HG02642 (cell line): ENCODE results near the gene CCDC172.

Experiments used
- ATAC-seq: cut with Tn5 transposase; IDR thresholded peaks from one replicate; pipeline ENCODE4 v1.9.1; 2021; ENCODE audit warnings: mild to moderate bottlenecking; ENCODE audit not compliant: unreplicated experiment, poor library complexity

The CCDC172 gene

DNA sequence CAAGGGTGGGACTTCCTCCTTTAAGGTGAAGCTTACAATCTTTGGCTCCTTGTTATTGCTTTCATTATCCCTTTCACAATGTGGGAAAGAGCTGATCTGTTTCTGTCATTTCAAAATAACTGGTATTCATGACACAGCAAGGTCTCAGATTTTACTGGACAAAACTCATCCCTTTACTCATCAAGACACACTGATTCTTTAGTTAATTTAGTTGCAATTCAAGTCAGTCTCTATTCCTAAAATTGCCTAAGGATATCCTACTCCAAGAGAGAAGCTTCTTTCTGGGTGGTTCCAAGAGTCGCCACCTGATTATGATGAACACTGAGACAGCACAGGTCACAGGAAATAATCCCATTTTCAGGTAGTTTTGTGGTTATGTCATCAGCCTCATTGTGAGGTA lies 97.6 kb downstream of the CCDC172 start:
- ATAC-seq: no peak

GRCh38 chr10:116427671-116428070 lies 103.4 kb downstream of the CCDC172 start, which contains the start of gene PNLIPRP3:
Gene PNLIPRP3 (plus strand): TSS chr10:116427847. CDS start chr10:116428013, 166 bp downstream.
- ATAC-seq: no peak

DNA sequence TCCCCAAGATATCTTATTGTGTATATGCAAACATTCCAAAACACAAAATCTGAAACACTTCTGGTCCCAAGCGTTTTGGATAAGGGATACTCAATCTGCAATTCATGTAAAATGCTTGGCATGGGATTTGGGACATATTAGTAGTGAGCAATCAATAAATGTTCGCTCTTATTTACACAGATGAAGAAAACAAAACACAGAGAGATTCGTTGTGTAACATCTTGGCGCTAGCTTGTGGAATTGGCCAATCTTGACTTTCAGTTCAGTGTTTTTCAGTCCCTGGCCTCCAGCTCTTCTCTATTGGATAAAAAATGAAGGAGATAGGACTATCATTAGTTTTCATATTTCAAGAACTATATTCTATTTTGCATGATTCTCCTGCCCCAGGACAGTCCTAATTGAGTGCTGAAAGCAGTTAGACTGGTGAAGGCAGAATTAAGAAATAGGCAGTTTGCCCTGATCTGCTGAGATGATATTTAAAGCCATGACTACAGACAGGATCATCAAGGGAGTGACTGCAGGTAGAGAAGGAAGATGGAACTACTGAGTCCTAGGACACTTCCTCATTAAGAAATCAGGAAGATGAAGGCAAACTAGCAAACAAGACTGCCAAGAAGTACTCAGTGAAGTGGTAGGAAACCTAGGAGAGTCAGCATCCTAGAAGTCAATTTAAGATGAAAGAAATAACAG lies 105.2 kb downstream of the CCDC172 start:
- no peak for ATAC-seq
